Stimulated activated CD8-positive, alpha-beta memory T cell treated with anti-CD3 and anti-CD28 coated beads, Interleukin-7, amount 100 ng/mL, for 1 hour (primary cell): ENCODE results near the gene ZNF804A.

Experiments used
- DNase-seq, 2 donors: peaks; one replicate each; pipeline ENCODE4 v3.0.0-alpha.2; 2020; ENCODE audit warnings: low read depth in 2 of 2

The ZNF804A gene

DNA sequence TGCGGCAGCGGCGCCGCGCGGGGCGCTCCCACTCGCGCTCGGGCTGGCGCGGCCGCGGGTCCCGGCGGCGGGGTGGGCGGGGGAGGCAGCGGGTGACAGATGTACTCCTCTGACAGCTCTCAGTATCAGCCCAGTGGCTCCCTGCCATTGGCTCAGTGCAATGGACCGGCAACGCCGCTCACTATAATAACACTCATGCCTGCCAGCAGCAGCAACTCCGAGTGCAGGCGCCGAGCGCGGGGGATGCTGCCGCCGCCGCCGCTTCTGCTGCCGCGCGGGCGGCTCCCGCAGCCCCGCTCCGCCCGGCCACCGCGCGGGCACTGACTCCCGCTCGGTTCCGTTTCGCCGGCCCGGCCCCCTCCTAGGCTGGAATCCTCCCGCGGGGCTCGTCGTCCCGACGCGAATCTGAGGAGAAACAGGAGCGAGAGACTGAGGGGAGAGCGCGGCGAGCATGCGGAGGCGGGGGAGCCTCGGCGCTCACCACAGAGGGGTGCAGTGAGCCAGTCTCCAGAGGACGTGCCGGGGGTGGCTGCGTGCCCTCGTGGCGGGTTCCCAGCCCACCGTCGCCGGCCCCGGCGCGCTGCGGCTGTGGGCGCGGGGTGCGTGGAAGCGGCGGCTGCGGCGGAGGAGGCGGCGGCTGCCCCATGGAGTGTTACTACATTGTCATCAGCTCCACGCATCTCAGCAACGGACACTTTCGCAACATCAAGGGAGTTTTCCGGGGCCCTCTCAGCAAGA, at the start of gene ZNF804A:
ZNF804A (plus strand) TSS at position 214 of the 738 bp plus-strand sequence; CDS start at position 645, 431 bp downstream.
- no peak for DNase-seq

DNA sequence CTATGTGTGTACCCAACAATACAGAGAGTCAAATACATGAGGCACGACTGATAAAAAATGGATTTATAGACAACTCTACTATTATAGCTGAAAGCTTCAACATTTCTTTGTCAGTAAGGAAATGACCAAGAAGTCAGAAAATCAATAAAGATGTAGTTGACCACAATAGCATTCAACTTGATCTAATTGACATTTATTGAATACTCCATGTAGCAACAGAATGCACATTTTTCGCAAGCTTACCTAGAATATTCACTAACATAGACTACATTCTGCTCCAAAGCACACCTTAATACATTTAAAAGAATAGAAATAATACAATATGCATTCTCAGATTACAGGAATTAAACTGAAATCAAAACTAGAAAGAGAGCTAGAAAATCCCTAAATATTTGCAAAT, 49.2 kb upstream of the ZNF804A start:
- DNase-seq, result no peak

DNA sequence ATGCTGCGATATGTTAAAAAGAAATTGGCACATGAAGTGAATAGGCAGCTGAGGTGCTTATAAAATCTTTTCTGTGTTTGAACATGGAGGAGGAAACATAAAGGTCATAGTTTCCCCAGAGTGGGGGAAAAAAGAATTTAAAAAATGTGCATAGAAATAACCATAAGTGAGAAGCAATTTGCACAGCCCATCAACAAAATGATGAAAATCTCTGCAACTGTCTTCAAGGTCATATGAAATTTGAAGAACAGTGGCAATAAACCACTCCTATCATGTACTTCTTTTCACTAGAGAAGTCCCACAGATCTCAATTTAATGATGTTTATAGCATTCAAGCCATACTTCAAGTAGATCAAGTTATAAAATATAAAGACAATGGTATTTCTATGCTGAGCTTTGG, 46.7 kb upstream of the ZNF804A start:
- no peak for DNase-seq

DNA sequence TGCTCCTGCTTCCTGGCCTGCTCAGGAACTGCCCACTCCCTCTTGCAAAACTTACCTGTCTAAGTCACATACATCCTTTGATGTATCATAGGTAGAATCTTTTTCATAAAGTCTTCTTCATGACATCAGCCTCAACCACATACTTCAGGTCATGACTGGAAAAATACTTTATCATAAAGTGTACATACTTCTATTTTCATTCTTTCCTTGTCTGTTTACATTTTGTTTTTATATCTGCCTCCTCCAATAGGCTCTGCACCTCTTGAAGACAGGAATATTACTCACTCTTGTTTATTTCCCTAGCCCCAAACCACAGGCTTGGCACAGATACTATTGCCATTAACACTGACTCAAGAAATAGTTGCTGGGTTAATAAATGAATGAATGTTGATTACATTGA, 43.6 kb upstream of the ZNF804A start:
- no peak for DNase-seq

DNA sequence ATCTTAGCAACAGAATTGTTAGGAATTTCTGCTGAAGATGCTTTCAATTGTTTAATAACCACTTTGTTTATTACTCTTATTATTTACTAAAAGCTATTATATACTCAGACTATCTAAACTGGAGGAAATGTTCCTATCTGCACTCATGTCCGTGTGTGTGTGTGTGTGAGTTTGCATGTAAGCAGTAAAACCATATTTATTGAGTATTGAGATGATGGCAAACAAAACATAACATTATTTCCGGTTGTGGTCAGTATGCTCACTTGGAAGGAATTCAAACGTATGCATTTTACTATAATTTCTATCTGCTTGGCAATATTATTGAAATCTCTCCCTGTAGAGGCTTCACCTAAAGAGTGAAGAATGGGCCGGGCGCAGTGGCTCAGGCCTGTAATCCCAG, 43.0 kb upstream of the ZNF804A start:
- DNase-seq, result no peak

DNA sequence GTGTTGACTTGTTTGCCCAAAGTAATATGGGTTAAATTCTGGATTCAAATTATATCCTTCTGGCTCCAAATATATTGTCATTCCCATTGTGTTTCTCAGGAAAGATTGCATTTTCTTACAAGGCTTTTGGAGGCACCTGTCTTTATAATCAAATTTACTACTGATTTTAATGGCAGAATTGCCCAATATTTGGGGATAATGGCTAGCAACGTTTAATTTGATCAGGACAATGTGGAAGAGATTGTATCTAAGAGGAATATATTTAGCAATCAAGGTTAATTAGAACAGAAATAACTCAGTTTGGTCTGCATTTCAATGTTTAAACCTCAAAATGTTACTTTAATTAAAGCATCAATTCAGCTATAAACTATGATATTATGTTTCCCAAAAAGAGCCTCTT, 41.7 kb upstream of the ZNF804A start:
- DNase-seq, result no peak

DNA sequence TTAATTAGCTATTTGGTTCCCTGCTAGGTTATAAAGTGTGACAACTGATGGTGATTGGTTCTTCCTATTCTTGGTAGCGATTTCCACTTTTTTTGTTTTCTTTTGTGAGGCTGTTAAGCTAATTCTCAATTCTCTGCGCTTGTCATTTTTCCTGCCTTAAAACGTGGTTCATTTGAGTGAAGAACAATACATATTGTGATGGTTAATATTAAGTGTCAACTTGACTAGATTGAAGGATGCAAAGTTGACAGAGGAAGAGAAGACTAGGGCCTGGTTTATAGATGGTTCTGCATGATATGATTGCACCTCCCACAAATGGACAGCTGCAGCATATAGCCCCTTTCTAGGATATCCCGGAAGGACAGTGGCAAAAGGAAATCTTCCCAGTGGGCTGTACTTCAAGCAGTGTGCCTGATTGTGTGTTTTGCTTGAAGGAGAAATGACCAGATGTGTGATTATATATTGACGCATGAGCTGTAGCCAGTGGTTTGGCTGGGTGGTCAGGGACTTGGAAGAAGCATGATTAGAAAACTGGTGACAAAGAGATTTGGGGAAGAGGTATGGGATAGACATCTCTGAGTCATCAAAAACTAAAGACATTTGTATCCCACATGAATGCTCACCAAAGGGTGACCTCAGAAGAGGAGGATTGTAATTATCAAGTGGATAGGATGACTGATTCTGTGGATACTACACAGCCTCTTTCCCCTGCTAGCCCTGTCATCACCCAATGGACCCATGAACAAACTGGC, 39.4 kb upstream of the ZNF804A start:
- DNase-seq, result no peak

DNA sequence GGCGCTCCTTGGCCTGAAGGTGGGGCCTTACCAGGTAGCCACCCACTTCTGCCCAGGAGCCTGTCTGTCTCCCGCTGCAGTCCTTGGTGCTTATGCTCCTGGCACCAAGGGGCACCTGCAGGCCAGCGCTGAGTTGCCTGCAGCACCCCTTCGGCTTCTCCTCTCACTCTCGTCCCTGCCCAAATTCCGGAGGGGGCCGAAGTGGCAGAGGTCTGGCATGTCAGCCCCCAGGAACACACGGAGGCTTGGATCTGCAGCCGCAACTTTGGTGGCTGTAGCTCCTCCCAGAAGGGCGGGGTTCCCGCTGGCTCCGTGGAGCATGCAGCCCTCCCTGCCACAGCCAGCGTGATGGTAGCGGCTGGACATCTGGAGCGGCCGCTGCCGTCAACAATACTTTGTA, 37.7 kb upstream of the ZNF804A start:
- DNase-seq, result no peak

DNA sequence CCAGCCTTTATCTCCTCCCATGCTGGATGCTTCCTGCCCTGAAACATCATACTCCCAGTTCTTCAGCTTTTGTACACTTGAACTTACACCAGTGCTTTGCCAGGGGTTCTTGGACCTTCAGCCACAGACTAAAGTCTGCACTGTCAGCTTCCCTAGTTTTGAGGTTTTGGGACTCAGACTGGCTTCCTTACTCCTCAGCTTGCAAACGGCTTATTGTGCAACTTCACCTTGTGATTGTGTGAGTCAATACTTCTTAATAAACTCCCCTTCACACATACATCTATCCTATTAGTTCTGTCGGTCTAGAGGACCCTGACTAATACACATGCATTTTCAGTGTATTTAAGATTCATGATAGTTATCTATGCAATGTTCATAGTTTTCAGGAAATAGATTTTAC, 35.8 kb upstream of the ZNF804A start:
- DNase-seq, result no peak

DNA sequence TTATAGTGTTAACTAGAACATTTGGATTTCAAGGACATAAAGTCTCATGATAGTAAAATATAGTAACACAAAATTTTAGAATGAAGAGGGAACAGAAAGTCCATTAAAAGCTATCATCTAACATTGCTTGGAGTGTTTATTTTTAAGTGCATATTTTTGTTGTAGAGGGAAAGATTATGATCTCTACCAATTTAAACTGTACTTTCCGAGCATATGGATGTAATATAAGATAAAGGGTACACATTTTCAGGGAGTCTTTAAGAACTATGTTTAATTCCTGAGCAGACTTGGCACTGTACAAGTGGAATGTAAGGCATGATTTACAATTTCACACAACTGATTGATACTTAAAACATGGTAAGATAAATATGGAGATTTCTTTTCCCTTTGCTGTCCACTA, 34.2 kb upstream of the ZNF804A start:
- no peak for DNase-seq

DNA sequence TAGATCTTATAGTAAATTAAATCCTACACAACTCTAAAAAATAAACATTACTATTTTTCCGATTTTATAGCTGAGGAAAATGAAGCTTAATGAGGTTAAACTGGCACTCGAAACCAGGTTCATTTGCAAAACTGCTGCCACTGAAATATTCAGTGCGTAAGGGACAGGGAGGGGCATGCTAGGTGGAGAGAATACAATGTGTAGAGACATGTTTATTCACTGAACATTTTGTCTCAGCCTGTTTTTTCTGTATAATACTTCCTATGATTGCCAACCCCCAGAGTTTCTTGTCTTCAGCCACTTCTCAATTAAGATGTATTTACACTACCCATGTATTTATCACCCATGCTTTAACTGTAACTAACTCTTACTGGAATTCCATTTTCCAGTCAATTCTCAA, 31.6 kb upstream of the ZNF804A start:
- no peak for DNase-seq

DNA sequence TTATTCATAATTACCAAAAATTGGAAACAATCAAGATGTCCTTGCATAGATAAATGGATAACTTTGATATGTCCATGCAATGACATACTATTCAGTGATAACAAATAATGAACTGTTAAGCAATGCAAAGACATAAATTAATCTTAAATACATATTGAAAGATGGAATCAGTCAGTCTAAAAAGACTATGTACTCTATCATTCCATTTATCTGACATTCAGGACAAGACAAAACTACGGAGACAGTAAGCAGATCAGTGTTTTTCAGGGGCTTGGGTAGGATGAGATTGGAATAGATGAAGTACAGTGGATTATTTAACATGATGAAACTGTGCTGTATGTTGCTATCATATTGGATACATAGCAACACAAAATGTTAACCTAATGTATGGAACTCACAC, 21.3 kb upstream of the ZNF804A start:
- DNase-seq, result no peak

DNA sequence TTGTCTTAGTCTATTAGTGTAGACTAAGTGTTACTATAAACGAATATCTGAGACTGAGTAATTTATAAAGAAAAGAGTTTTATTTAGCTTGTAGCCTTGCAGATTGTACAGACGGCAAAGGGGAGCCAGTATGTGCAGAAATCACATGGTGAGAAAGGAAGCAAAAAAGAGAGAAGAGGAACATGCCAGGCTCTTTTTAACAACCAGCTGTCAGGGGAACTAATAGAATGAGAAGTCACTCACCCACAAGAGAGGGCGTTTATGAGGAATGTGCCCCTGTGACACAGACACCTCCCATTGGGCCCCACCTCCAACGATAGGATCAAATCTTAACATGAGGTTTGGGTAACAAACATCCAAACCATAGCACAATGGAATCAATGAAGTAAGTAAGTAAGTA, 20.6 kb upstream of the ZNF804A start:
- no peak for DNase-seq

DNA sequence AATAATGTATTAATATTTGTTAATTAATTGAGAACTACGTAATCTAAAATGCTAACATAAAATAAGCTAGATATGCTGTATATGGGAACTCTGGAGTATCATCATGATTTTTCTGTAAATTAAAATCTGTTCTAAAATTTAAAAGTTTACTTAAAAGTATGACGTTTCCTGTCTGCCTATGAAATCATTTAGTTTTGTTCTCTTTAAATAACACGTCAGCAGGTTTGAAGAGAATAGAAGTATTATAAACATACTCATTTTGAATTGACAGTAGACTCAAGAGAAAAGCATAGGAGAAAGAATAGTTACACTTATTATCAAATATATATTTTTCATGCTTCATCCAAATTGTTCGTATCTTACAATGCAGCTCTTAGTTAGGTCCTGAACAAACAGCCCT, 19.1 kb upstream of the ZNF804A start:
- DNase-seq, result no peak

DNA sequence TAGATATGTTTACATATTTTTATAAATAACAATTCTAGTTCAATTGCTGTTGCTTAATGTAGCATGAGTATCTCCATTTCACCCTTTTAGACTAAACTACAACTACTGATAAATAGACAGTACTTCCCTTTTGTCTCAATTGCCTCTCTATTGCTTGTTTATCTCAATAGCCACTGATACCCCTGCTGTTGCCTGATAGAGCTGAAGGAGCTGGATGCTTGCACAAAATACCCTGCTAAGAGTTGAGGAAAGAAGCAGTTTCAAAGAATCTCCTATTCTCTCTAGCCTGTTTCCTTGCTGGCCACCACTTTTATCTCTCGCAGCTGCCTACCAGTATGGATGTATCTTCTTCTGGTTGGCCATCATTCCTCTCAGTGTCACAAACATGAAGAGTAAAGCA, 16.9 kb upstream of the ZNF804A start:
- no peak for DNase-seq

DNA sequence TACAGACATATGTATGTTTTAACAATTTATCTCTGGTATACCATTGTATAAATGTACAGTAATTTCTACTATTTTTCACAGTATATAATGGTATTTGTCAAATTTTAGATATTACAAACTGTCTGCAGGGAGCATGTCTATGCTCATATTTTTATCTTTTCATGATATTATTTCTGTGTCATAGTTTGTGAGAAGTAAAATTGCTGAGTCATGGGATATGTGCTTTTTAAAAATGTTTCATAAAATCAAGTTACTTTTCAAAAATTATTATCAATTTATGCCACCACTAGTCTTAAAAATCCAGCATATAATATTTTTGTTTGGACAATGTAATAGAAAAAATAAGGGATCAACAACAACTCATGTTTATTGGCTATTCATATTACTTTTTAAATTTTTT, 9.1 kb upstream of the ZNF804A start:
- no peak for DNase-seq

DNA sequence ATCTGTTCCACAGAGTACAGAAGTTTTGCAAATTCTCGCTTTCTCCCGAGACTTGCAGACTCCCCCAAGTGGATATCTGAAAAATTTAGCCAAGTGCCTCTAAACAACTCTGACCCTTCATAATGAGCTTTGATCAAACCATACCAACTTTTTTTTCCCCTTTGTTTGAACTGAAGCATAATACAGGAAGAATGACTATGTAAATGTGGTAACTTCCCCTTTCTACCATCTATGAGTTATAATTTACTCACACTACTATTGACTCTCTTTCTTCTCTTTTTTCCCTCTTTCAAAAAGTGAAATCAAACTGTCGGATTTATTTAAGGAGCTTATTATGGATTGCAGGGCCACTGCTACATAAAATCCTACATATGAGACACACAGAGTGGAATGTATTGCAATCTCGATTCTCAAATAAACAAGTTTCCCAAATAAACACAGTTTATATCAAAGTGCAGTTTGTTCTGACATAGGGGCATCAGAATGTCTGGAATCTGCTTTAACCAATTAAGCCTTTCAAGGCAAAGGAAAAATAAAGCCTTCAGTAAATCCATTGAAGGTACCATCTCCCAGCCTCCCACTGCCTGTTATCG, 1.4 kb upstream of the ZNF804A start:
- DNase-seq, result no peak

DNA sequence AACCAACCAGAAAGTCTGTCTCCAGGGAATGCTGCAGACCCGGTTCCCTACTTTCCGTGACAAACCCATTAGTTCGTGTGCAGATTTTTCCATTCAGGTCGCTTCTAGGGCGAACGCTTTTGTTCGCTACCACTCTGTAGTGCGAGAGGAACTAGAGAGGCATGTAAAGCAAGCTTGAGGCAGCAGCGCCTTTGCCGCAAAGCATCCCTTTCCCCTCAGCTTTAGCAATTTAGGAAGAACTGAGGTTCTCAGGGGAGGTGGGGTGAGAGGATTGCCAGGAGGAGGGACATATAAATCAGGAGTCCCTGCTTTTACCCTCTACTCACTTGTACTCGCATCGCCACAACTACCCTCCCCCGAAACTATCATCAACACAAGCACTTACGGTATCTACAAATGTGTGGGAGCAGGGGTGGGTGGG, 748 bp upstream of the ZNF804A start:
- DNase-seq, result no peak

DNA sequence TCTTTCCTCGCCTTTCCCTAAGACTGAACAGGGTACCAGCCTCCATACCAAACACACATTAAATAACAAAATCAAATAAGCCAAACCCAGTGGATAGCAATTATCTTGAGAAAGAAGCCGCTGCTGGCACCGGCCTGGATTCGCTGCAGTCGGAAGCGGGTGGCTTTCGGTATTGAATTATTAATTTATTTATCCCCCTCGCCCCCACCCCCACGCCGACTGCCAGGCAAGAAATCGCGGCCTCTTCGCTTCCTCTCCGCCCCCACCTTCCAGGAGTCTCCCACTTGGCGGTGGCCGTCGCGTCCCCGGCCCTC, 370 bp upstream of the ZNF804A start:
- no peak for DNase-seq

DNA sequence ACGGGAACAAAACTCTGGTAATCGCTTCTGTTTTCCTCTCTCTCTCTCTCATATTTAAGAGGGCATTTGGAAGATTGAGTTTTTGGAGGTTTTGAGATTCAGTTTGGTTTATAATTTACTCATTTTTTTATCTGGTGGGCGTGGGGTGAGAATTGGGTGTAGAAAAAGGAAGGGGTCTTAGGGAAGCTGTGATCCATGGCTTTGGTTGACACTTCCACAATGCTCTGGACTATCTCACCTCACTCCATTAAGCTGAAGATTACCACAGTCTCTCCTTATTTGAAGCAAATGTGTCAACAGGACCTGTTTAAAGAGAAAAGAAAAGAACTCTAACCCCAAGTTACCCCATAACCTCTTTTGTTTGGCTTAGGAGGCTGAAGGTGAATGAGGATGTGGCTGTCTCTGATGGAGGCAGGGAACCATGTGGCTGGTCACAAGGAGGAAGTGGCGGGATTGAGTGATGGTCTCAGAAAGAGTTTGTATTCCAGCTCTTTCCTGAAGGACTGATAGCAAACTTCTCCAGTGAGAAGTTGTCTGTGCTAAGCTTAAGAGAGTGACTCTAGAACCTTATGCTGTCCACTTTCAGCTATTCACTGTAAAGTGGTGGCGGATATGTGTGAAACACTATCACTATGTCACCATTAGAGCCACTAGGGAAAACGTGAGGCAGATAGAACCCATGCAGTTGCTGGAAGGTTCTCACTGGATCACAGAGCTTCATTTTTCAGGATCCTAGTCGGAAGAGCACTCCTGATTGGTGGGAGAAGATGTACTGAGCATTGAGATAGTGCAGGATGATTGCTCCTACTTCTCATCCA, 934 bp downstream of the ZNF804A start:
- no peak for DNase-seq

DNA sequence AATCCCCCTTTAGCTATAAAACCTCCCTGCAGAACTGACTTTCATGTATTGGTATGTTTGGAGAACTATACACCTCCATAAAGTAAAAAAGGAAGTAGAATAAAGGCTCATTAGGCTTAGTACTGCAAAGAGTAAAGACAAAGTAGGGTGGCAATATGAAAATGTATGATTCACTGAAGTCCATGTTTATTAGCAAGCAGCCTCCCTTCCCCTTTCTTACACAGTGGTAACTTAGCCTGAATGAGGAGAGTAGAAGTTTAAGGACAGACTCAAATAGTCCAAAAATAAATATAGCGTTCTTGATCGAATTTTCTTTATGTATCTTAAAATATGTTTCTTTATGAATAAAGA, 1.5 kb downstream of the ZNF804A start:
- no peak for DNase-seq

DNA sequence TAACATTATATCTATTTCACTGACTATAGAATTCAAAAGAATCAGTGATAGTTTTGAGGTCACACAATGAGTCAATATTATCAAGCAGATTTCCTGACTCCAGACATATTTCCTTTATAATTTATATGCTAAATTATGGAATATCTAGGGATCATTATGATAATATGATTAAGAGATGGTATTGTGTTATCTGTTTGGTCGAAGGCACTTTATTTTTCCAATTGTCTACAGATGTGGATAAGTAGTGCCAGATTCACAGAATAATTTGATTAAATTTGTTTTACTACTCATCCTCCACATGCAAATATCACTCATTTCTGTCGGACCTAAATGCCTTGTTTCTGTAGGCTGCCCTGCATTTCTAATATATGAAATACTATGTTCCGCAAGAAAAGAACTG, 4.4 kb downstream of the ZNF804A start:
- DNase-seq, result no peak

DNA sequence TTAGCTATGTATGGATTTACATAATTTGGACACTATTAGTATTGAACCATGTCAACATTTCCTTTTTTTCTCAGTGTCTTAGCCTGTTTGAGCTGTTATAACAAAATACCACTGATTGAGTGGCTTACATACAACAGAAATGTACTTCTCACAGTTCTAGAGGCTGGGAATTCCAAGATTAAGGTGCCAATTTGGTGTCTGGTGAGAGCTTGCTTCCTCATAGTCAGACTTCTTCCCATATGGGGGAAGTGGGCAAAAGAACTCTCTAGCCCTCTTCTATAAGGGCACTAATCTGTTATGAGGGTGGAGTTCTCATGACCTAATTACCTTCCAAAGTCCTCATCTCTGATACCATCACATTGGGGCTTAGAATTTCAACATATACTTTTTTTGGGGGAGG, 12.6 kb downstream of the ZNF804A start:
- DNase-seq, result no peak
